HG03135 (cell line): ENCODE results near the gene SALL4.
"Not testable (repeated sequence)": the region's sequence is repeated elsewhere in the genome, so short reads cannot be mapped to it uniquely, and the experiment has no call there.

ENCODE experiments used
- ATAC-seq: cut with Tn5 transposase; IDR thresholded peaks from one replicate; pipeline ENCODE4 v1.9.1; 2021; ENCODE audit warnings: mild to moderate bottlenecking, moderate library complexity; ENCODE audit not compliant: unreplicated experiment

Gene SALL4

DNA sequence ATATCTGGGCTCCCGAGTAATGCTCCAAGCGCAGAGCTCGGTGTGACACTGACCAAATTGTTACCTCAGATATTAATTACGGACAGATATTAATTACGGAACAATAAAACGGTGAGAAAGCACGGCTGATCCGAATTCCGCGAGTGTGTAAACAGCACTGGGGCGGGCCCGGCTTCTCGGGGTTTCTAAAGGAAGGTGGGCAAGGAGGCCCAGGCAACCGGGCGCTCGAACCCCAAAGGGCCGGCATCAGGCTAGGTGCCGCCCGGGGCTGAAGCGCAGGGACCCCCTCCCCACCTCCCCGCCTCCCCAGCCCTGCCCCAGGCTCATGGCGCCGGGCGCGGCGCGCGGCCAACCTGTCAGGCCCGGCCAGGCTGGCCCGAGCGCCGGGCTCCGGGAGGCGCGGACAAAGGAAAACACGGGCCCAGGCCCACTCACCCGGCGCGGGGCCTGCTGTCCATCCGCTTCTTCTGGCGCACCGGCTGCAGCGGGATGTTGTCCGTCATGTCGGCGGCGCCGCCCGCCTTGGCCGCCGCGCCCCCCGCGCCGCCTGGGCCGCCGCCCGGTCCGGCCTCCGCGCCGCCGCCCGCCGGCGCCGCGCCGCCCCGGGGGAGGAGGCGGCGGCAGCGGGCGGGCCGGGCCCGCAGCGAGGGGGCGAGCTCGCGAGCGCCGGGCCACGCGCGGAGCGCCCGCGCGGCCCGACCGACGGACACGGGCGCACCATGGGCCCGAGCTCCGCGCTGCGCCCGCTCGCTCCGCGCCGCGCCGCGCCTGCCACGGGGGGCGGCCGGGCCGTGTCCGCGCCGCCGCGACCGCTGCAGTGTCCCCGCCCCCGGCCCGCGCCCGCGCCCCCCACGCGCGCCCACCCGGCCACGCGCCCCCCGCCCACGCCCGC, 34.2 kb downstream of the SALL4 start, which contains the start of gene ATP9A:
Gene ATP9A (minus strand): TSS at position 524 of the 892 bp plus-strand sequence. CDS start 21 bp downstream, at position 503.
- ATAC-seq, result no peak

DNA sequence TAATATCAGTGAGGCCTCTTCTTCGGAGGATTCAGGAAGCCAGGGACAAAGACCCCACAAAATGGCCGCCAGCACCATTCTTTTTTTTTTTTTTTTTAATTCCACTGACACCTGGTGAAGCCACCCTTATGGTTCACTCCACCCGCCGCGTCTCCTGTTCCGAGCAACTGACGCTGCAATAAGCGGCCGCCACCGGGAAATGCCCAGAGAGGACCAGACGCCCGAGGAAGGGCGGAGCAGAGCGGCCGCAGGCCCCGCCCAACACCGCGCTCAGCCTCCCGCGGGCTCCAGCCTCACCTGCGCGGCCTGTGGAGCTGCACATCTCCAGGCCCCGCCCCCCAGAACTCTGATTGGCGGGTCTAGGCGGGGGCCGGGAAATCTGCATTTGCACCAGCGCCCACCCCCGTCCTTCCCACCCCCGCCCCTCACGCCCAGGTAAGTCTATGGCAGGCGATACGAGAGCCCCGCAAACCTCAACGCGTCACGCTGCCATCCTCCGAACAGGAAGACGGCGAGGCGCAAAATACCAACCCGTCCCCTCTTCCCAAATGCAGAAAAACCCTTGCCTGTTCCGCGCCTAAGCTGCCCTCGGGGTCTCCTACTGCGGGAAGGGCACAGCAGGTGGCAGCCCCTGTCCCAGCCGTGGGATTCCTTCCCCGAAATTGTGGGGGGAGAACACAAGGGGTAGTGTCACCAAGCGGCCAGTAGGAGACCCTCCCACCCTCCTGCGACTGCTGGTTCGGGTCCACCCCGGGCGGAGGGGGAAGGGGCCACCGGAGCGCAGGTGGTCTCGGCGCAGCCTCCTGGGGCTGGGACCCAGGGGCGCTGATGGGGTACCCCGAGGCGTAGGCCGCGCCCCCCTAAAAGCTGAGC, 35.1 kb downstream of the SALL4 start:
- no peak for ATAC-seq

DNA sequence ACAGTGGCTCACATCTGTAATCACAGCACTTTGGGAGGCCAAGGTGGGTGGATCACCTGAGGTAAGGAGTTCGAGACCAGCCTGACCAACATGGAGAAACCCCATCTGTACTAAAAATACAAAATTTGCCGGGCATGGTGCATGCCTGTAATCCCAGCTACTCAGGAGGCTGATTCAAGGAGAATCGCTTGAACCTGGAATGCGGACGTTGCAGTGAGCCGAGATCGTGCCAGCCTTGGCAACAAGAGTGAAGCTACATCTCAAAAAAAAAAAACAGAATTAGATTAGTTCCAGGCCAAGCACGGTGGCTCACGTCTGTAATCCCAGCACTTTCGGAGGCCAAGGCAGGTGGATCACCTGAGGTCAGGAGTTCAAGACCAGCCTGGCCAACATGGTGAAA, 36.9 kb downstream of the SALL4 start:
- ATAC-seq, result not testable (repeated sequence)

DNA sequence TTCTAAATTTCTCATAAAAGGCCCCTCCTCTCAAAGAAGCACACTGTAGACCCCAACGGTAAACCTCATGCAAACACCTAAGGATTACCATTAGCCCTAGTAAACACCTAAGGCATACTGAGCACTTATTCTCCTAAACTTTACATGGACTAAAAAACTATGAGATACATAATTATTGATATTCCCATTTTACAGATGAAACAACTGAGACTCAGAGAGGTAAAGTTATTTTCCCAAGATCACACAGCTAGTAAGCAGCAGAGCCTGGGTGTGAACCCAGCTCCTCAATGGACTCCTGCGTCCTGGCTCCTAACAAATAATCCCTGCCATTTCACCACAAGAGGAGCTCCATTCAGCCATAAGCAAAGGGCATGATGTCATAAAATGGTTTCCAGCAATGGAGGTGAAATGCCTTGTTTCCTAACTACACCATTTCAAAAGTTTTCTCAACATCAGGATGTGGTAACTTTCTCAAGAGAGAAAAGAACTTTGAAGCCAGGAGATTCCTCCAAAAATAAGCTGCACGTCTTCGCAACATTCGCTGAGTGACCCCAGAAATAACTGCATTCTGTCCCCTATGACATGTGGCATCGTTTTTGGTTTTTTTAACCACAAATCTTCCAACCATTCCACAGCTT, 38.2 kb downstream of the SALL4 start:
- ATAC-seq, result no peak

DNA sequence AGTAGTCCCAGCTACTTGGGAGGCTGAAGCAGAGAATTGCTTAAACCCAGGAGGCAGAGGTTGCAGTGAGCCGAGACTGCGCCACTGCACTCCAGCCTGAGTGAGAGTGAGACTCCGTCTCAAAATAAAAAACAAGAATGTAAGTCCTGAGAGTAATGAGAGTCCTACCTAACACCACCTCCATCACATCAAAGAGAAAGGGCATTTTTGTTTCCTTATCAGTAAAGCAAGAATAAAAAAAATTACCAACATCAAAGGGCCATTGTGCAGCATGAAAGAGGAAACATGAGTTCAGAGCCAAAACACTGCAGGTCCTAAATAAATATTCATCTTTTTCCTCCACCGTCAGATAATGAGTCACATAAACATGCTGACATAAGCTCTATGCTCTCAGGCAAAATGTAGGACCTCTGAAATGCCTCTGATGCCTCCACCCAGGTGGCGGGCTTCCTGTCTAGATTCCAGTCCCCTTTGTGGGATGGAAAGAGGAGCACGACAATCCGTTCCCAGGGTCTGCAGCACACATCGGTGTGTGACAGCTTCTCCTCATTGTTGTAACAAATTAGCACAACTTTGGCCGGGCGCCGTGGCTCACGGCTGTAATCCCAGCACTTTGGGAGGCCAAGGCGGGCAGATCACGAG, 41.3 kb downstream of the SALL4 start:
- no peak for ATAC-seq

DNA sequence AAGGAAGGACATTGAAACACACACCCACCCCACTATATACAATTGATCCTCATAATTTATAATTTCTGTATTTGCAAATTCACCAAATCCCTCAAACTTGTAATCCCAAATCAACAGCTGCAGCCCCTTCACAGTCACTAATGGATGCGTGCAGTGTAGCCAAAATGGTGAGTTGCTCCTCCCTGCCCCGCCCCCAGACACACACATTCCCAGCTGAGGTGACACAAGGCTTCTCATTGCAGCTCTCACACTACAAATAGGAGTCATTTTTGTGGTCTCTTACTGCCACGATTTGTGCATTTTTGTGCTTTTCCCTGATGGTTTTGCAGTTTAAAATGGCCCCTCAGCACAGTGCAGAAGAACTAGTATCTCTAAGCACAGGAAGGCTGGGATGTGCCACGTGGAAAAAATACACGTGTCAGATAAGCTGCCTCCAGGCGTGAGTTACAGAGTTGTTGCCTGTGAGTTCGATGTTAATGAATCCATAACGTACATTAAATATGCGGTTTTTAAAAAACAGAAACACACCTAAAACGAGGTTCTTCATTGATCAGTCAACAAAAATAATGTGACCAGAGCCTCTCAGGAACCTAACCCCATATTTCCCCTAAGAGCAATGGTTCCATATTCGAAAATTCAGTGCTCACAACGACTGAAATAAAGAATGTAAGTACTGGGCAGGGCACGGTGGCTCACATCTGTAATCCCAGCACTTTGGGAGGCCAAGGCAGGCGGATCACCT, 42.4 kb downstream of the SALL4 start:
- no peak for ATAC-seq

DNA sequence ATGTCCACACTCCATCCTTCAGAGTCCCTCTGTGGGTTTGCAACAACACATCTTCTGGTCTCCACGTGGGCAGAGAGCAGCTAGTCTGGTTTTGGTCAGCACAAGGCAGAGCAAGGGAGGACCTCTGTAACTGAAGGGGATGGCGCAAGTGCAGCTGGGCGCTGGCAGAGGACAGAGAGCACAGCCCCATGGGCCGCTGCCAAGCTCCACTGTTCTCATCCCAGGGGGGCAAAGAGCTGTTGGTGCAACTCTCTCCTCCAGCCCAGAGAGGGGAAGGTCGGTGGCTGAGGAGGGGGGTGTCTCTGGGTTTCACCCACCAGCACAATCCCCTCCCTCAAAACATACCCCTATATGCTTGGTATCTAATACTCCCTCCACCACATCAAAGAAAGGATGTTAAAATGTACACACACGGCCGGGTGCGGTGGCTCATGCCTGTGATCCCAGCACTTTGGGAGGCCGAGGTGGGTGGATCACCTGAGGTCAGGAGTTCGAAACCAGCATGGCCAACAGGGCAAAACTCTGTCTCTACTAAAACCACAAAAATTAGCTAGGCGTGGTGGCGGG, 43.3 kb downstream of the SALL4 start:
- ATAC-seq, result no peak

DNA sequence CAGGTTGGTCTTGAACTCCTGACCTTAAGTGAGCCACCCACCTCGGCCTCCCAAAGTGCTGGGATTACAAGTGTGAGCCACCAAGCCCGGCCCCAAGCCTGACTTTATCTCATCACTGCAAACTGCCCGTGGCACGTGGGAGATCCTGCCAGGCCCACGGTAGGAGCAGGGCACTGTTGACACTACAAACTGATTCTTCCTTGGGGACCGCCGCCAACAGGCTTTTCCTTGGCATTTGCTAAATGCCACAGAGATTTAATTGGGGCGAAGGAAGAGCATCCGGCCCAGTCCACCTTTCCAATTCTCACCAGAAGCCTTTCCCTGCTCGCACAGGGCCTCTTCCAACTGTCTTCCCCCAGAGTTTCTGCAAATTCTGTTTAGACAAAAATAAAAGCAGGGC, 45.1 kb downstream of the SALL4 start:
- ATAC-seq, result no peak

DNA sequence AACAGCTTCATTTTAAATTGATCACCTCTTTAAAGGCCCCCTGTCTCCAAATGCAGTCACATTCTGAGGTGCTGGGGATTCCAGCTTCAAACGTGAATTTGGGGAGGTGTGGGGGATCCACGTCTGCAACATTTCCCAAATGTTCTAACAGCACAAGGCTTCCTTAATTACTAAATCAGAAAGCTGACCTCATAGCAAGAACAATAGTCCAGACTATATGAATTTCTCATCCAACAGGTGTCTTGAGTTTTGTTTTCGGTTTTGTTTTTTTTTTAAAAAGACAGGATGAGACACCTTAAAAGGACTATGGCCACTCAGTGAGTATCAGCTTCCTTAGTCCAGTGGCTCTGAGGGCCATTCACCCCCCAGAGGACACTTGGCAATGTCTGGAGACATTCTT, 45.7 kb downstream of the SALL4 start:
- no peak for ATAC-seq

DNA sequence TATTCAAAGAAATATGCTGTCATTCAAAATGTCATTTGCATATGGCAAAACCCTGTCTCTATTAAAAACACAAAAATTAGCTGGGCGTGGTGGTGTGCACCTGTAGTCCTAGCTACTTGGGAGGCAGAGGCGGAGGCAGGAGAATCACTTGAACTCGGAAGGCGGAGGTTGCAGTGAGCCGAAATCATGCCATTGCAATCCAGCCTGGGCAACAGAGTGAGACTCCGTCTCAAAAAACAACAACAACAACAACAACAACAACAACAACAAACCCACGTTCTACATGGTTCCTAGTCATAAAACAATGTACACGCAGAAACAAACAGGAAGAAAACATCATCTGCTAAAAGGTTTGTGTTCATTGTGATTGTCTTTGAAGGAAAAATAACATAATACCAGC, 49.1 kb downstream of the SALL4 start:
- ATAC-seq, result not testable (repeated sequence)

DNA sequence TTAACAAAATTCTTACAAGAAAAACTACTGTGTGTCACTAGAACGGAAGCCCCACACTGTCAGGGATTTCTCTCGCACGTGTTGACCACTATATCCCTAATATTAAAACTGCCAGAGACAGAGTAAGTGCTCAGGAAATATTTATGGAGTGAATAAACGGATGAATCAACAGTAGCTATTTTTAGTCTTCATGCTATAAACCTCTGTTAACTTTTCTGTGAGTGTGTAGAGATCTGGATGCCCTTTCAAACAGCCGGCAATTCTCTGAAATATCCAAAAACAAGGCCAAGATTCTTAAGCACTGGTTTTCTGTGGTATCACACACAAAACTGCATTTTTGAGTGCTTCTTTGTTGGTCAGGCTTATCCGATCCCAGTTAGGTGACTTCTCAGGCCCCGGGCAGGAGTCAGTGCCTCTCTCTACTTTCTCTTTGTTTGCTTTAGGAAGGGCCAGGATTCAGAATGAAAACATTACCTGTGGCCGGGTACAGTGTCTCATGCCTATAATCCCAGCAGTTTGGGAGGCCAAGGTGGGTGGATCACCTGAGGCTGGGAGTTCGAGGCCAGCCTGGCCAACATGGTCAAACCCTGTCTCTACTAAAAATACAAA, 49.9 kb downstream of the SALL4 start:
- no peak for ATAC-seq

DNA sequence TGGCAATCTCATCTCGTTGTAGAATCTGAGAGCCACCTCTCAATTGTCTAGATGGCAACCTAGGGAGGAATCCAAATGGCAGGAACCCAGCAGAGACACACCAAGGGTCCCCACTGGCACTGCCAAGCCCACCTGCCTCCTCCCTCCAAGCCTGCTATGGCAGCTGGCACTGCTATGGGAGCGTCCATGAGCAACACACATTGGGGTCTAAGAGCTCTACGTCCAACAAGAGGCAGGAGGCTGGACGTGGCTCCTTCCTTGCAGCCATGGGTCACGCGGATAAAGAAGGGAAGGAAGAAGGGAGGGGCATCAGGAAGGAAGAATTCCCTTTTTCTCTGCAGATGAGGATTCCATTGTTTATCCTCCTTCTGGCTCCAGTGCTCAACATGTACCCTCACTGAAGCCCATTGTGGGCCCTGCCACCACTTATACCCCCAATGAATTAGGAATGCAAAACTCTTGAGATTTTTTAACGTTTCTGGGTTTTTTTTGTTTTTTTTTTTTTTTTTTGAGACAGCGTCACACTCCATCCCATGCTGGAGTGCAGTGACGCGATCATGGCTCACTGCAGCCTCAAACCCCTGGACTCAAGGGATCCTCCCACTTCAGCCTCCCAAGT, 51.4 kb downstream of the SALL4 start:
- no peak for ATAC-seq

DNA sequence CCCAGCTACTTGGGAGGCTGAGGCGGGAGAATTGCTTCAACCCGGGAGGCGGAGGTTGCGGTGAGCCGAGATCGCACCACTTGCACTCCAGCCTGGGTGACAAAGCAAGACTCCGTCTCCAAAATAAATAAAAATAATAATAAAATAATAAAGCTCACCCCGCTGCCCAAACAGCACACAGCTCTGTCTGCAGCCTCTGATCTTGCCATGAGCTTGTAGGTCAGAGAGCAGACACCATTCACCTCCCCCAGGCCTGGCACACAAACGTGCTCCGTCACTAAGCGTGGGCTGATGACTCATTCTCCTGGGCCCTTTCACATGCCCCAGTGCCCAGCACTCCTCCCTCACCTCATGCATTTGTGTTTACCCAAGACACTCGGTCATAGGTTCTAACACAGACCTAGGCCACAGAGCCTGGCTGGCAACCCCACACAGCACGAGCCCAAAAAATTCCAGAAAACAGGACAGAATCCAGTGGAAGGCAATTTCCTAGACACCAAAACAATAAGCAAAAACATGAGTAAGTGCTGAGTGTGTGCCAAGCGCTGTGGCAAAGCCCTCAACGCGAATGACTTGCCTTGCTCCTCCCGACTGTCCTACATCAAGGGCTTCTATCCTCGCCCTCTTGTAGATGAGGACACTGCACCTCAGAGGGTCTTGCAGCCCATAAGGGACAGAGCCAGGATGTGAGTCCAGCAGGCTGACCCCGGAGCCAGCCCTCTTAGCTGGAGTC, 52.1 kb downstream of the SALL4 start:
- no peak for ATAC-seq

DNA sequence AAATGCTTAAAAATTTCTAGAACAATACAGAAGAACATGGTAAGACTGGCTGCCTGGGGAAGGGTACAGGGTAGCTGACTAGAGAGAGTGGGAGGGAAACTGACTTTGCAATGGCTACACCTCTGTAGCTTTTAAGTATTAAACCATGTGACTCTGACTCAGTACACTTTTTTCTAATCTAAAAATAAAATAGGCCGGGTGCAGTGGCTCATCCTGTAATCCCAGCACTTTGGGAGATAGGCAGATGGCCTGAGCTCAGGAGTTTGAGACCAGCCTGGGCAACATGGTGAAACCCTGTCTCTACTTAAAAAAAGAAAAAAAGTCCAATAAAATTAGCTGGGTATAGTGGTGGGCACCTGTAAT, 52.7 kb downstream of the SALL4 start:
- no peak for ATAC-seq

DNA sequence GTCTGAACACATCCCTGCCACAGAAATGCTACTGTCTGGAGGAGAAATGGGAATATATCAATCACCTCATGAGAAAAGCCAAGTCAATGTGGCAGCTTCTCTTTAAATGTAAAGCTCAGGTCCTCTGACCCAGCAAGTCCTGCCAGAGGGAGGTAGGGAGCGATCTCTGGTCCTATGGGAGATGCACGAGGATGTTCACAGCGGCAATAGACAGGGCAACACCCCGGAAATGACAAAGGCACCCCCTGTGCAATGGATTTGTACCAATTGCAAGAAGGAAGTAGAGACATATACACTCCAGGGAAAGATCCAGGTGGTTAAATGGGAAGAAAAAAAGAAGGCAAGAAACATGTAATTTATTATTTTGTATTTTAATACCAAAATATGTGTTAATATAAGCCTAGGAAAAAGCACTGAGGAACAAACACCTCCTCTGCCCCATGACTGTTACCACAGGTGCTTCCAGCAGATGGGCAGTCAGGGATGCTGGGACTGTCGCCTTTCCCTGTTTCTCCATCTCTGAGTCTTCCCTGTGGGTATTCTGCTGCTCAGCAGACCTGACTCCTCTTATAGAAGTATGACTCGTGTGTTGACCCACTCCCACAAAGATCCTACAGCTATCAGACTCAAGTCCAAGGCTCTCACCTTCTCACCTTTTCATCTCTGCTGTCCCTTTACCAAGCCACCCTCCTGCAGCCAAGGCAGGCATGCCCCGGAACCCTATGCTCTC, 55.0 kb downstream of the SALL4 start:
- no peak for ATAC-seq

DNA sequence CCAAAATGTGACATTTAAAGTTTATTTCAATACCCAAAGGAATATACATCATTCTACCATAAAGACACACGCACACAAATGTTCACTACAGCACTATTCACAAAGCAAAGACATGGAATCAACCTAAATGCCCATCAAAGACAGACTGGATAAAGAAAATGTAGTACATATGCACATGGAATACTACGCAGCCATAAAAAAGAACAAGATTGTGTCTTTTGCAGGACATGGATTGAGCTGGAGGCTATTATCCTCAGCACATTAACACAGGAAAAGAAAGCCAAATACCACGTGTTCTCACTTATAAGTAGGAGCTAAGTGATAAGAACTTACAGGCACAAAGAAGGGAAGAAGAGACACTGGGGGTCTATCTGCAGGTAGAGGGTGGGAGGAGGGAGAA, 56.5 kb downstream of the SALL4 start:
- no peak for ATAC-seq

DNA sequence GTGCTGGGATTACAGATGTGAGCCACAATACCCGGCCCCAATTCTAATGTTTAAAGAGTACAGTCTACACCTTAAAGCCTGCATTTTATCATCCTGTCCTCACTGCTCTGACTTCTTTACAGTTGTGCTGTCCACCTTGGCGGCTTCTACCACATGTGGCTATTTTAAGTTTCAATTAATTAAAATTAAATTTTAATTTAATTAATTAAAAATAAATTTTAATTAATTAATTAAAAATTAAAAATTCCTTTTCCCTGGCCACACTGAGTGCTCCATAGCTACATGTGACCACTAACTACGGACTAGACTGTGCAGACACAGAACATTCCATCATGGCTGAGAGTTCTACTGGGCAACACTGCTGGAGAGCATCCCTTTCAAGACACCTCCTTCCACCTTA, 61.5 kb downstream of the SALL4 start:
- no peak for ATAC-seq

DNA sequence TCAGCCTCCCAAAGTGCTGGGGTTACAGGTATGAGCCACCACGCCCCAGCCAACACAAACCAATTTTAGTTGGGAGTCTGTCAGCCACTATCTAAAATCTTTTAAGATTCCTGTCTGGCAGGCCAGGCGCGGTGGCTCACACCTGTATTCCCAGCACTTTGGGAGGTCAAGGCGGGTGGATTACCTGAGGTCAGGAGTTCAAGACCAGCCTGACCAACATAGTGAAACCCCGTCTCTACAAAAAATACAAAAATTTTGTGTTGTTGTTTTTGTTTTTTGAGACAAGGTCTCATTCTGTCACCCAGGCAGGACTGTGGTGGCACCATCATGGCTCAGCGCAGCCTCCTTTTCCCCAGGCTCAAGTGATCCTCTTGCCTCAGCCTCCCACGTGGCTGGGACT, 62.0 kb downstream of the SALL4 start:
- not testable (repeated sequence) for ATAC-seq
